Superior temporal gyrus (tissue), 1 donor: ENCODE data around the gene APLNR.

ENCODE experiments used
- DNase-seq: peaks from one replicate; pipeline ENCODE4 v3.0.0-alpha.2; 2016; ENCODE audit errors: extremely low spot score

The APLNR gene

GRCh38 chr11:57217053-57217452 lies 20.0 kb downstream of the APLNR start:
- no peak for DNase-seq

DNA sequence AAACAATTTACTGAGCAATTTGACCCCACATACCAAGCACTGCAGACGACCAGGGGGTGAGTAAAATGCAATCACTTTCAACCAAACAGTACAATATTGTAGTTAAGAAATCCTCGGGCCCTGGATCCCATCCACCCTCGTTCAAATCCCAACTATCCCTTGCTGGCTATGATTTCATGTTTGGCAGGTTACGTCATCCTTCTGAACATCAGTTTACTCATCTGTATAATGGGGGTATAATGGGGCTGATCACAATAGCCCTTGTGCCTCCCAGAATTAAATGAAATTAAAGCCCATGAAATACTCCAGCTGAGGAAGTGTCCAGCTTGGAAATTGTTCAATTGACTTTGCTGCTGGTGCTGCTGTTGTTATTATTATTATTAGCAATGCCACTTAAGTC lies 20.6 kb downstream of the APLNR start:
- DNase-seq, result no peak

DNA sequence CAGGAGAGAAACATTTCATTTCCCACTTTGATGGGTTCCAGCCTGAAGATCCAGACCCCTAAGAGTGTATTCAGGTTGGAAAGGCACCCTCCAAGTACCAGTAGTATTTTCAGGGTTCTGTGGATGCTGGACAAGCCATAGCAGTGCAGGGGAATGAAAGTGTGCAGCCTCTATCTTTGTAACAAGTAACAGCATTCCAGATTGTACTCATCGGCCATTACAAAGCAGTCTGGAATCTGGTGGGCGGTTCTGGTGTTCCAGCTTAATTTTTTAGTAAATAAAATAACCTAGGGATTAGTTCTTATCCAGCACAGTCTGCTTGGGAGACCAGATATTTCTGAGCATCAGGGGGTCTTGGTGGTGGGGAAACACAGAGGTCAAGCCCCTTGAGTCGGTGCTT lies 22.6 kb downstream of the APLNR start:
- no peak for DNase-seq

DNA sequence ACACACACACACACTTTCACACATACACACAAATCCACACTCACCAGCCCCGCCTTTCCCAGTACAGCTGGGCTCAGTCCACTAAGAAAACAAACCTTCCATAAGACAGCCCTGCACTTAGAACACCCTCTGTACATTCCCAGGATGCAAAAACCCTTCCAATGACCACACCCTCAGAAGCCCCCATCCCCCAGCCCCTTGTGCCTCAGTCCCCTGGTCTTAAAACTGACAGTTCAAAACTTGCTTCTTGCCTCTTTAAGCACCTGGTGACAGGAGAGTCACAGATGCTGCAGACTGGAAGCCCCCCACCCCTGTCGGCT lies 23.0 kb downstream of the APLNR start:
- no peak for DNase-seq

DNA sequence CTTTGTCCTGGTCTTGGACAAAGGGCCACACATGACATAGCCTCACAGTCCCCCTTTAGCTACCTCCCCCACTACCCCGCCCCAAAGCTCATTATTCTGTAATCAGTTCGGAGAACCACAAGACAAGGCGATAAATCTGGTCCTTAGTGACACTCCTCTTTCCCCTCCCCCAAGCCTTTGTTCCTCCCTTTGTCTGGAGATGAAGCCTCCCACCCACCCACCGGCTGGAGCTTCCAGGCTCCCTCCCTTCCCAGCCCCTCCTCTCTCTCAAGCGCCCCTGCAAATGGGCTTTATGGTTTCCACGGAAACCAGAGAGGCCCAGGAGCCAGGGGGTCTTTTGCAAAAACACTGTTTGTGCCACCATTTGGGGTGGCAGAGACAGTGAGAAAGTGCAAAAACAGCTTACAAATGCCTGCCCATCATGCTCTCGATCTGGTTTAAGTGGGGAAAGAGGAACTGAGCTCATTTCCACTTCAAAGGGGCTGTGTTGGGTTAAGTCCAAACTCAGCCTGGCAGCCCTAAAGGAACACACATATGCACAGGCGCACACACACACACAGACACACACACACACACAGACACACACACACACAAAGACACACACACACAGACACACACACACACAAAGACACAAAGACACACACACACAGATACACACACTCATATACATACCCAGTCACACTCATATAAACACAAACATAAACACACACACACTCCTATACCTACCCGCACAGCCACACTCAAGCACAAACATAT lies 23.5 kb downstream of the APLNR start:
- no peak for DNase-seq

DNA sequence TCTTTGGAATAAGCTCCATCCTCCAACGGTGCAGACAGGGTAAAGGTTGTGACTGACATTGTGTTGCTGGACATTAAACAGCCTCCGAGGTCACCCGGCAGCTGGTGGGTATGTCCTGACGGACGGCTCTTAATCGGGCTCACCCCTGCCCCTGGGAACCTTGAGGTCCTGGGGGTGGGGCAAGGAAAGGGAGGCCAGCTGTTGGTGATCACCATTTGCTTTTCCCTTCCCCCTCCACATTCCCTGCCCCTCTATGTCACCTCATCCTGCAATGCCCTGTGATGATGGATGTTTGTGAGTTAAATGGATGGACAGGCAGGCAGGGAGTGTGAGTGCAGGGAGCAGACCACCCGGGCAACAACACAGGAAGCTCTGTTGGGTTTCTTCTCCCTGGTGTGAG lies 26.3 kb downstream of the APLNR start:
- no peak for DNase-seq

DNA sequence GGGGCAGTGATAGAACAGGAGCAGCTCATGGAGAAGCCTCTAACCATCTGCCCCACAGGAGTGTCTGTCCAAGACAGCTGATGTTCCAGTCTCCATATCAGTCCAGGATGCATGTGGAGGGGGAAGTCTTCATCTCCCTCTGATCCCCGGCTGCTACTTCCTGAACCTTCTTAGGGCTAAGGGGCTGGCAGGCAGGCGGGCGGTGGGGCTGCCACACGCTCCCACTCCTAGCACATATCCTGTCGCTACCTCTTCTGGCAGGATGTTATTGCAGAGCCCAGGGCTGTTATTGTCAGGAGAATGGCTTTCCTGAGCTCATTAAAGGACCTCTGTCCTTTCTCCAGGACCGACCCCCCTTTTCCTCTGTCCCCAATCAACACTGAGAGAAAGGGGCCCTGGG lies 29.9 kb downstream of the APLNR start:
- DNase-seq, result no peak

- no peak for DNase-seq
Observed at GRCh38 chr11:57205041-57205641, 31.9 kb downstream of the APLNR start.

DNA sequence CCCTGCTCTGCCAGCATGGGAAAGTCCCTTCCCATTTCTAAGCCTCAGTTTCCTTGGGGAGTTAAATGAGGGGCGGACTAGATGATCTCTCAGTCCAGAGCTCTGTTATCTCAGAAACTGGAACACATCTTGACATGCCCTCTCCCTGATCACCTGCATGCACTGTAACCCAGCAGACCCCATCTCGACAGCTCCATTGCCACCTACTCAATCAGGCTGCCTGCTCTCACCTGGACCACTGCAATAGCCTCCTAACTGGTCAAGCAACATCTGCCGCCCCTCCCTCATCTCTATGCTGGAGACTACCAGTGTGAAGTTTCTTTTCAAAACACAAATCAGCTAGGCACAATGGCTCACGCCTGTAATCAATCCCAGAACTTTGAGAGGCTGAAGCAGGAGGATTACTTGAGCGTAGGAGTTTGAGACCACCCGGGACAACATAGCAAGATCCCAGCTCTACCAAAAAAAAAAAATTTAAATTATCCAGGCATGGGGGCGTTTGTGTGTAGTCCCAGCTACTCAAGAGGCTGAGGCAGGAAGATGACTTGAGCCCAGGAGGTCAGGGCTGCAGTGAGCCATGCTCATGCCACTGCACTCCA lies 33.1 kb downstream of the APLNR start:
- no peak for DNase-seq

GRCh38 chr11:57203359-57203758 lies 33.7 kb downstream of the APLNR start:
- no peak for DNase-seq

- no peak for DNase-seq
Observed at GRCh38 chr11:57202281-57202680, 34.8 kb downstream of the APLNR start.

GRCh38 chr11:57200917-57201316 lies 36.1 kb downstream of the APLNR start:
- DNase-seq, result no peak

GRCh38 chr11:57199330-57199729 lies 37.7 kb downstream of the APLNR start:
- no peak for DNase-seq

GRCh38 chr11:57197762-57198161 lies 39.3 kb downstream of the APLNR start:
- DNase-seq, result no peak

DNA sequence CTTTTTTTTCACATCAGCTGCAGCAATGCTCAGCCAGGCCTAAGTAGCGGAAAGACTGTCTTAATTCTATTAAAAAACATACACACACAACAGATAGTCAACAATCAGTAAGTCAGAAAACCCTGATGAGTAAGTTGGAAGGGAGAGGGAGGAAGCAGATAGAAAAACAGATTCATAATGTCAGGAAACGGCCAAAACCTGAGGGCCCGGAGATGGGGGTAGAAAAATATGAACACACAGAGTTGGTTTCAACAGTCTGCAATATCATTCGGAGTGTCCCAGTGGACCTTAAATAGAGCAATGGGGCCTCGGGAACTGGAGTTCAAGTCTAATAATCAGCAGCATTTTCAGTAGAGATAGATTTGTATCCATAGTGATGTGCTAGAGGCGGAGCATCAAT lies 40.5 kb downstream of the APLNR start:
- DNase-seq, result no peak

DNA sequence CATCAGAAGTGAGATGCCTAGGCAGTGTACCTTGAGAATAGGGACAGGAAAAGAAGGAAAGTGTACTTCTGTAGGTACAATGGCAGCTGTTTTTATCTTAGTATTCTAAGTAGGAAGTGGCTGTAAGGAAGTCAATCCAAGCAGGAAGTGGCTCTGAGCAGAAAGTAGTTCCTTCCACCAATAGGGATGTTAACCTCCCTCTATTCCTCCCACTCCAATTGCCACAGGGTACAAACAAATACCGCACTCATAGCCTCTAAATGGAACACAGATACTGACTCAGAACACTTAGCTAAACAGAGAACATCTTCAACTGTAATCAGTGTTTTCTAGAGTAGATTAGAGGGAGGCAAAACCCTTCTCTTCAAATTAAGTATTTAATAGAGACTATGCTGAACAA lies 44.7 kb downstream of the APLNR start:
- DNase-seq, result no peak

- no peak for DNase-seq
Observed at GRCh38 chr11:57191311-57192219, 45.5 kb downstream of the APLNR start.

DNA sequence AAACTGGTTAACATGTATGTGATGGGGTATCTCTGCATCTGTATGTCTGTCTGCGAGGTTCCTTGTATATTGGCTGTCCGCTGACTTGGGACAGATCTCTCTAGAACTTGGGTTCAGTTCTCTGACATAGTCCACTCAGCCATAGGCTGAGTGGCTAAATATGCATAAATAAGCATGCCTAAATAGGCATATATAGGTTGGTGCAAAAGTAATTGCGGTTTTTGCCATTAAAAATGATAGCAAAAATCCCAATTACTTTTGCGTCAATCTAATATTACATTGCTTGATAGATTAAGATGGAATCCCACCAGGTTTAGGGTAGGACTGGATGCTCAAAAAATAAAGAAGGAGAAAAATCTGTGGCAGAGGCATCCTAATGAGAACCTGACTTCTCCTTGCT lies 46.5 kb downstream of the APLNR start:
- no peak for DNase-seq
